ENCODE measurements around the gene NT5C3A.
"Not testable (repeated sequence)": the region's sequence is repeated elsewhere in the genome, so short reads cannot be mapped to it uniquely, and the experiment has no call there.

Gene NT5C3A

DNA sequence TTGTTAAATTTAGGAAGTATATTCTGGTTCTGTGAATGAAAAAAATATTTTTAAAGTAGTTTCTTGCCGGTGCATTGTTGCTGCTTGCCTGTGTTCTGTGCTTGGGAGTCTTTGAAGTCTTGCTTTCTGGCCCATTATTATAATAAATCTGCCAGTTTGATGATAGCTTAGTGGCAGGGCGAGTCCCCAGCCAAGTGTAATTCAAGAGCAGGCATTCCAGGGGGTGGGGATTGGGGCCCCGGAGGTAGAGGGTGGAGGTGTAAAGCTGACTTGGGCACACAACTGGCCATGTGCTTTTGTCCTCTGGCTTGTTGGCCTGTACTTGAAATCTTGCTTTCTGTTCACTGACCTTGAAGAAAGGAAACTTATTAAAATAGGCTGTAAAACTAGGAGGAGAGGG, 90.6 kb downstream of the NT5C3A start:
- DNase-seq: not testable (repeated sequence)

DNA sequence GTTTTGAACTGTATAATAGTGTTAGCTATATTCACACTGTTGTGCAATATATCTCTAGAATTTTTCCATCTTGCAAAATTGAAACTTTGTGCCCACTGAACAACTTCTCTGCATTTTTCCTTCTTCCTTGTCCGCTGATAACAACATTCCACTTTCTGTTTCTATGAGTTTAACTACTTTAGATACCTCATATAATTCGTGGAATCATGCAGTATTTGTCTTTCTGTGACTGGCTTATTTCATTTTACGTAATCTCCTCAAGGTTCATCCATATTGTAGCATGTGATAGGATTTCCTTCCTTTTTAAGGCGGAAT, 95.4 kb downstream of the NT5C3A start:
- not testable (repeated sequence) for DNase-seq

DNA sequence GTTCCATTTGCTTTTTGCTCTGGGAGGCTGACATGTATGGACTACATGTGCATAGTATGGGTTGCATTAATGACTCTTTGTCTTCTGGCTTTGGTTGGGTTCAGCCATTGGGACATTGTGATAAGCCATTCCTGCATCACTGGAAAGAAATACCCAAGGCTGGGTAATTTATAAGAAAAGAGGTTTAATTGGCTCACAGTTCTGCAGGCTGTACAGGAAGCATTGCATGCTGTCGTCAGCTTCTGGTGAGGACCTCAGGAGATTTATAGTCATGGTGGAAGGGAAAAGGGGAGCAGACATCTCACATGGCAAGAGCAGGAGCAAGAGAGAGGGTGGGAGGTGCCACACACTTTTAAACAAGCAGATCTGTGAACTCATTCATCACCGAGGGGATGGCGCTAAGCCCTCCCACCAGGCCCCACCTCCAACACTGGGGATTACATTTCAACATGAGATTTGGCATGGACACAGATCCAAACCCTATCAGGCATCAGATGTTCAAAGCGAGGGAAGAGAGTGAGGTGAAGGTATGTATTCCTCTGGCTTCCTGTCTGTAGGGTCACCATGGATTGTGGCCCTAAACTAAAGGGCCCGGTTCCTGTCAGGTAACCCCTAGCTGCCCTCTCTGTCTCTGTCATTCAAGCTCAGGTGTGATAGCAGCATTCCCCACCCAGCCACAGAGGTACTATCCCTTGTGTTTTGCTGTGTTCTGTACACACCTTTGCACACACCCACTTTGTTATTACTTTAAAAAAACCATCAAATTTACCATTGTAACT, 95.9 kb downstream of the NT5C3A start:
- peak; percentile 1 for DNase-seq

DNA sequence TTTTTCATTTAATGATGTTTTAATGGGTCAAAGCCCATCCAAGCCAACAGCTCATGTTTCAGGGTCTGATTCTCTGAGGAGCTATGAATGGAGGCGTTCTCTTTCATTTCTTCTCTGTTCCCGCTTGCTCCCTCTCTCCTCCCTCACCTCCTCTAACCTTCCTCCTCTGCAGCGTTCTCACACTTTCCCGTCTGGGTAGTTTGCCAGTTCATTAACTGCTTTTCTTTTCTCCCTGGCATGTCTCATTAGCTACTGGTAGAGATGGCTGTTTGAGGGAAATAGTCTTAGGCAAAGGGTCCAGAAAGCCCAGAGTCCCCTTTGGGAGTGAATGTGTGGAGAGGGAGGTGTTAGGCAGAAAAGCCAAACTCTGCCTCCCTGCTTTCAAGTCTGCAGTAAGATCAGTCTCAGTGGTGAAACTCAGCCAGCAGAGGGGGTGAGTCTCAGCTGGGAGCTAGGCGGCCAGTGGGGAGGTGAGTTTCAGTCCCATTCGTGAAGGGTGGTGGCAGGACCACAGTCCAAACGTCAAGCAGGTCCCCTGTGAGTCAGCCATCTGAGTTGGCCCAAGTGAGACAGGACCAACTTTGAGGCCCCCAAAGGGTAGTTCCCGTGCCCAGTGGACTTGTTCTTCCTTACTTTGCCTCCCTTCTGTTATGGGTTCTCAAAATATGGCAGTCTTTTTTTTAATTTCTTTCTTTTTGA, 98.0 kb downstream of the NT5C3A start:
- not testable (repeated sequence) for DNase-seq

Data from NCI-H82 (cell line).